A549 (cell line): ENCODE data around the gene MUCL3. TPM values are rescaled to one million over a fixed set of nuclear protein-coding genes. Genes with fewer than 3 reads are reported as not detected.
A peak's percentile ranks its signal among the peaks of the same experiment; 100 is the strongest.

Experiments used
- ATAC-seq, 2 experiments: fragments of 200-7000 bp in 1 of 2; fragments of >200 bp in 1 of 2; cut with Nextera tagmentation in 1 of 2; cut with Tn5 transposase in 1 of 2; 3 replicates each; pipeline versions ENCODE4 v1.8.0 to v1.9.1; 2018 to 2020; ENCODE audit warnings: mild to moderate bottlenecking in 1 of 2, moderate library complexity in 1 of 2
- CTCF ChIA-PET: fragments of 300-600 bp; sonication (Branson Sonifier 250); formaldehyde crosslinking; extraction: SDS; loops from one replicate; lab custom pipeline; 2021; ENCODE audit warnings: antibody characterized with exemption, inconsistent platforms; lab: Yijun Ruan, JAX
- POLR2A ChIA-PET: fragments of 350-600 bp; formaldehyde crosslinking; extraction: SDS; loops from one replicate; lab custom pipeline; 2021; ENCODE audit warnings: antibody characterized with exemption, inconsistent platforms; lab: Yijun Ruan, JAX
- DNase-seq, 2 experiments: peaks; one replicate each; pipeline versions ENCODE4 v3.0.0 to v3.0.0-alpha.2; 2011 to 2016; ENCODE audit warnings: low read depth in 1 of 2, low spot score in 1 of 2
- FAIRE-seq: peaks from 2 replicates; lab custom pipeline; 2011; peaks lifted over from hg19 to GRCh38; lab: Jason Lieb, UNC
- H3K27ac ChIP-seq, 2 experiments: fragments of >200 bp; sonication (Bioruptor Twin); formaldehyde crosslinking; 3 replicates each; pipeline ENCODE4 v1.5.1; 2016 to 2017
- H3K4me1 ChIP-seq: fragments of >200 bp; sonication (Bioruptor Twin); formaldehyde crosslinking; 3 replicates; pipeline ENCODE4 v1.6.1; 2016
- H3K4me2 ChIP-seq: fragments of >200 bp; sonication (Bioruptor Twin); formaldehyde crosslinking; 3 replicates; pipeline ENCODE4 v1.6.1; 2016
- H3K4me3 ChIP-seq: fragments of >200 bp; sonication (Bioruptor Twin); formaldehyde crosslinking; 3 replicates; pipeline ENCODE4 v1.5.1; 2016
- H3K9me3 ChIP-seq: fragments of >200 bp; sonication (Bioruptor Twin); formaldehyde crosslinking; 3 replicates; pipeline ENCODE4 v1.6.1; 2016
- BCL3 ChIP-seq: fragments of >200 bp; sonication (Bioruptor Twin); formaldehyde crosslinking; IDR thresholded peaks from 3 replicates; pipeline ENCODE4 v1.6.1; 2016
- BHLHE40 ChIP-seq: IDR thresholded peaks from 2 replicates; pipeline ENCODE4 v1.6.1; 2012; ENCODE audit warnings: low read depth, low read length, inconsistent platforms
- CEBPB ChIP-seq, 2 experiments: fragments of >200 bp in 1 of 2; sonication (Bioruptor Twin) in 1 of 2; formaldehyde crosslinking in 1 of 2; IDR thresholded peaks; 2 replicates each; pipeline ENCODE4 v1.6.1; 2012 to 2016
- CHD2 ChIP-seq: fragments of 150-350 bp; IDR thresholded peaks from 2 replicates; pipeline ENCODE4 v1.6.1; 2014; ENCODE audit warnings: low read length; ENCODE audit not compliant: partially characterized antibody
- EHF ChIP-seq: fragments of 250-450 bp; sonication (Bioruptor Pico); IDR thresholded peaks from 2 replicates; pipeline ENCODE4 v1.5.0; 2020; ENCODE audit warnings: mild to moderate bottlenecking
- EP300 ChIP-seq, 2 experiments: fragments of >200 bp; sonication (Bioruptor Twin); formaldehyde crosslinking; IDR thresholded peaks; 2 replicates in 1 of 2; 3 replicates in 1 of 2; pipeline ENCODE4 v1.6.1; 2016 to 2017
- FOXS1 ChIP-seq: fragments of 250-450 bp; sonication (Bioruptor Pico); IDR thresholded peaks from 2 replicates; pipeline ENCODE4 v1.5.0; 2020; ENCODE audit warnings: mild to moderate bottlenecking, moderate library complexity
- HEYL ChIP-seq: fragments of 250-450 bp; sonication (Bioruptor Pico); IDR thresholded peaks from 2 replicates; pipeline ENCODE4 v1.8.0; 2021; ENCODE audit warnings: mild to moderate bottlenecking, moderate library complexity
- HOXB13 ChIP-seq: fragments of 250-450 bp; sonication (Bioruptor Pico); IDR thresholded peaks from 2 replicates; pipeline ENCODE4 v1.5.0; 2020; ENCODE audit warnings: low read depth, mild to moderate bottlenecking, moderate library complexity
- JUN ChIP-seq, 2 experiments: fragments of >200 bp; sonication (Bioruptor Twin); formaldehyde crosslinking; IDR thresholded peaks; 2 replicates in 1 of 2; 3 replicates in 1 of 2; pipeline ENCODE4 v1.6.1; 2016 to 2017
- JUNB ChIP-seq: fragments of >200 bp; sonication (Bioruptor Twin); formaldehyde crosslinking; IDR thresholded peaks from 2 replicates; pipeline ENCODE4 v1.6.1; 2016
- KDM5A ChIP-seq: fragments of 200-600 bp; sonication (generic); IDR thresholded peaks from 2 replicates; pipeline ENCODE4 v1.6.1; 2016; ENCODE audit warnings: antibody characterized with exemption, mild to moderate bottlenecking
- MAZ ChIP-seq: fragments of 150-350 bp; IDR thresholded peaks from 2 replicates; pipeline ENCODE4 v1.6.1; 2014; ENCODE audit warnings: antibody characterized with exemption, low read depth, low read length, borderline replicate concordance
- NR3C1 ChIP-seq: fragments of >200 bp; sonication (Bioruptor Twin); formaldehyde crosslinking; IDR thresholded peaks from 3 replicates; pipeline ENCODE4 v1.6.1; 2017
- PBX3 ChIP-seq: IDR thresholded peaks from 2 replicates; pipeline ENCODE4 v1.6.1; 2012
- PHF8 ChIP-seq: fragments of 200-600 bp; sonication (generic); IDR thresholded peaks from 2 replicates; pipeline ENCODE4 v1.6.1; 2016; ENCODE audit warnings: low read depth, mild to moderate bottlenecking, antibody characterized with exemption, moderate library complexity, borderline replicate concordance
- POLR2AphosphoS2 ChIP-seq: conservative IDR thresholded peaks from 2 replicates; pipeline ENCODE4 v1.6.1; 2012; ENCODE audit warnings: low read length, improper control_type of control experiment, inconsistent platforms
- RARB ChIP-seq: fragments of 250-450 bp; sonication (Bioruptor Pico); IDR thresholded peaks from 2 replicates; pipeline ENCODE4 v1.8.0; 2021; ENCODE audit warnings: mild to moderate bottlenecking, moderate library complexity
- RCOR1 ChIP-seq: fragments of 150-350 bp; IDR thresholded peaks from 2 replicates; pipeline ENCODE4 v1.6.1; 2014; ENCODE audit warnings: antibody characterized with exemption, low read length, low read depth
- SMC3 ChIP-seq: fragments of >200 bp; sonication (Bioruptor Twin); formaldehyde crosslinking; IDR thresholded peaks from 3 replicates; pipeline ENCODE4 v1.6.1; 2018; ENCODE audit warnings: inconsistent platforms
- SREBF2 ChIP-seq: fragments of 450-650 bp; IDR thresholded peaks from 2 replicates; pipeline ENCODE4 v1.6.1; 2014; ENCODE audit warnings: mild to moderate bottlenecking, moderate library complexity
- TFCP2L1 ChIP-seq: fragments of 250-450 bp; sonication (Bioruptor Pico); IDR thresholded peaks from 2 replicates; pipeline ENCODE4 v1.5.0; 2021; ENCODE audit warnings: mild to moderate bottlenecking
- TP53 ChIP-seq: fragments of 250-450 bp; sonication (Bioruptor Pico); IDR thresholded peaks from 2 replicates; pipeline ENCODE4 v1.5.0; 2021; ENCODE audit warnings: mild to moderate bottlenecking, moderate library complexity
- WGBS: methylation state at CpG from one replicate; pipeline ENCODE4 v1.1.6; 2017; ENCODE audit errors: missing lambda C conversion rate; 5-methylcytosine and 5-hydroxymethylcytosine counted together
- polyA plus RNA-seq, 4 experiments: library from polyadenylated mRNA; depleted of rRNA in 3 of 4; stranded (reverse); fragments of >200 nt; fragmentation: RNase III in 1 of 4; extraction: RNeasy Plus Mini Kit Qiagen cat#74134 plus additional on column Dnase treatment in 1 of 4; gene quantifications; 2 replicates in 3 of 4; 3 replicates in 1 of 4; pipeline ENCODE4 v1.2.3, GENCODE V29; 2011 to 2017
- TF ChIP-seq, protein P1 (sequence below): fragments of 450-650 bp; IDR thresholded peaks from 2 replicates; pipeline ENCODE4 v1.6.1; 2014; ENCODE audit warnings: antibody characterized with exemption
- TF ChIP-seq, protein P2 (sequence below): fragments of 250-450 bp; sonication (Bioruptor Pico); IDR thresholded peaks from 2 replicates; pipeline ENCODE4 v1.5.0; 2020; ENCODE audit warnings: low read depth, mild to moderate bottlenecking, moderate library complexity
- TF ChIP-seq, protein P3 (sequence below): fragments of 250-450 bp; sonication (Bioruptor Pico); IDR thresholded peaks from 2 replicates; pipeline ENCODE4 v1.5.0; 2021; ENCODE audit warnings: mild to moderate bottlenecking, moderate library complexity, borderline replicate concordance
- TF ChIP-seq, protein P4 (sequence below): fragments of >200 bp; sonication (Bioruptor Twin); formaldehyde crosslinking; IDR thresholded peaks from 3 replicates; pipeline ENCODE4 v1.5.1; 2016

Gene MUCL3
- polyA plus RNA-seq, 2 of the 4 experiments (the other 2 are of a cell fraction): 0.01 to 0.03 TPM

- Histone ChIP-seq H3K4me1 (no peaks in the 10 kb centered on the region), H3K9me3 (no peaks in the 10 kb centered on the region), H3K4me2 (no peak overlapping the region), H3K27ac (0 out of 6 replicates have a peak overlapping the region, but pooled peaks of 1 of the 2 experiments have one; percentile 7), H3K4me3 (no peak overlapping the region)
- ATAC-seq (0 out of 6 replicates have a peak, but pooled peaks of 1 of the 2 experiments have one; percentile 43), DNase-seq (no peak), FAIRE-seq (no peak)
- ChIA-PET POLR2A (no interaction called here), CTCF (interaction anchor here (1.5 kb wide), 1 partner anchor 12 kb away, joined by 5 read pairs; no protein-coding TSS in a partner anchor)
- 53% methylated on average over 9 of the region's 9 CpGs for WGBS
- TF ChIP-seq, protein P1, sequence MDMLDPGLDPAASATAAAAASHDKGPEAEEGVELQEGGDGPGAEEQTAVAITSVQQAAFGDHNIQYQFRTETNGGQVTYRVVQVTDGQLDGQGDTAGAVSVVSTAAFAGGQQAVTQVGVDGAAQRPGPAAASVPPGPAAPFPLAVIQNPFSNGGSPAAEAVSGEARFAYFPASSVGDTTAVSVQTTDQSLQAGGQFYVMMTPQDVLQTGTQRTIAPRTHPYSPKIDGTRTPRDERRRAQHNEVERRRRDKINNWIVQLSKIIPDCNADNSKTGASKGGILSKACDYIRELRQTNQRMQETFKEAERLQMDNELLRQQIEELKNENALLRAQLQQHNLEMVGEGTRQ: no peak
- TF ChIP-seq CEBPB (IDR thresholded peaks at IDR 0.05) (no peak), HEYL (CRISPR knock-in tag) (no peak), POLR2AphosphoS2 (no peak), HOXB13 (CRISPR knock-in tag) (no peak), BCL3 (no peak), SMC3 (no peak), PHF8 (no peak), PBX3 (no peak), RARB (CRISPR knock-in tag) (no peak), TFCP2L1 (CRISPR knock-in tag) (no peak), MAZ (no peak), JUN (IDR thresholded peaks at IDR 0.05) (no peak), JUNB (no peak)
- TF ChIP-seq, protein P2, sequence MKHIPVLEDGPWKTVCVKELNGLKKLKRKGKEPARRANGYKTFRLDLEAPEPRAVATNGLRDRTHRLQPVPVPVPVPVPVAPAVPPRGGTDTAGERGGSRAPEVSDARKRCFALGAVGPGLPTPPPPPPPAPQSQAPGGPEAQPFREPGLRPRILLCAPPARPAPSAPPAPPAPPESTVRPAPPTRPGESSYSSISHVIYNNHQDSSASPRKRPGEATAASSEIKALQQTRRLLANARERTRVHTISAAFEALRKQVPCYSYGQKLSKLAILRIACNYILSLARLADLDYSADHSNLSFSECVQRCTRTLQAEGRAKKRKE: no peak
Measured at GRCh38 chr6:30954631-30955366, 14.0 kb downstream of the MUCL3 start.

- WGBS: 86% methylated on average over 27 of the region's 46 CpGs
- FAIRE-seq (no peak), DNase-seq (no peak), ATAC-seq (no peak)
- Histone ChIP-seq H3K27ac (no peak overlapping the region), H3K4me3 (no peak overlapping the region), H3K4me2 (no peak overlapping the region), H3K4me1 (no peaks in the 10 kb centered on the region), H3K9me3 (no peaks in the 10 kb centered on the region)
- POLR2A ChIA-PET: no interaction called here
- no peak for TF ChIP-seq EP300 (IDR thresholded peaks at IDR 0.05)
- no peak for TF ChIP-seq FOXS1 (CRISPR knock-in tag)
- no peak for TF ChIP-seq SMC3
- TF ChIP-seq, protein P2: no peak
- no peak for TF ChIP-seq HEYL (CRISPR knock-in tag)
- TF ChIP-seq CHD2: no peak
- TF ChIP-seq RCOR1: no peak
- no peak for TF ChIP-seq TFCP2L1 (CRISPR knock-in tag)
- TF ChIP-seq TP53 (CRISPR knock-in tag): no peak
- TF ChIP-seq, protein P3, sequence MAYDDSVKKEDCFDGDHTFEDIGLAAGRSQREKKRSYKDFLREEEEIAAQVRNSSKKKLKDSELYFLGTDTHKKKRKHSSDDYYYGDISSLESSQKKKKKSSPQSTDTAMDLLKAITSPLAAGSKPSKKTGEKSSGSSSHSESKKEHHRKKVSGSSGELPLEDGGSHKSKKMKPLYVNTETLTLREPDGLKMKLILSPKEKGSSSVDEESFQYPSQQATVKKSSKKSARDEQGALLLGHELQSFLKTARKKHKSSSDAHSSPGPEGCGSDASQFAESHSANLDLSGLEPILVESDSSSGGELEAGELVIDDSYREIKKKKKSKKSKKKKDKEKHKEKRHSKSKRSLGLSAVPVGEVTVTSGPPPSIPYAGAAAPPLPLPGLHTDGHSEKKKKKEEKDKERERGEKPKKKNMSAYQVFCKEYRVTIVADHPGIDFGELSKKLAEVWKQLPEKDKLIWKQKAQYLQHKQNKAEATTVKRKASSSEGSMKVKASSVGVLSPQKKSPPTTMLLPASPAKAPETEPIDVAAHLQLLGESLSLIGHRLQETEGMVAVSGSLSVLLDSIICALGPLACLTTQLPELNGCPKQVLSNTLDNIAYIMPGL: no peak
- TF ChIP-seq SREBF2: no peak
- TF ChIP-seq EHF: no peak
- no peak for TF ChIP-seq HOXB13 (CRISPR knock-in tag)
- TF ChIP-seq KDM5A: no peak
- TF ChIP-seq JUN (IDR thresholded peaks at IDR 0.05): no peak
- TF ChIP-seq NR3C1: no peak
- TF ChIP-seq, protein P4, sequence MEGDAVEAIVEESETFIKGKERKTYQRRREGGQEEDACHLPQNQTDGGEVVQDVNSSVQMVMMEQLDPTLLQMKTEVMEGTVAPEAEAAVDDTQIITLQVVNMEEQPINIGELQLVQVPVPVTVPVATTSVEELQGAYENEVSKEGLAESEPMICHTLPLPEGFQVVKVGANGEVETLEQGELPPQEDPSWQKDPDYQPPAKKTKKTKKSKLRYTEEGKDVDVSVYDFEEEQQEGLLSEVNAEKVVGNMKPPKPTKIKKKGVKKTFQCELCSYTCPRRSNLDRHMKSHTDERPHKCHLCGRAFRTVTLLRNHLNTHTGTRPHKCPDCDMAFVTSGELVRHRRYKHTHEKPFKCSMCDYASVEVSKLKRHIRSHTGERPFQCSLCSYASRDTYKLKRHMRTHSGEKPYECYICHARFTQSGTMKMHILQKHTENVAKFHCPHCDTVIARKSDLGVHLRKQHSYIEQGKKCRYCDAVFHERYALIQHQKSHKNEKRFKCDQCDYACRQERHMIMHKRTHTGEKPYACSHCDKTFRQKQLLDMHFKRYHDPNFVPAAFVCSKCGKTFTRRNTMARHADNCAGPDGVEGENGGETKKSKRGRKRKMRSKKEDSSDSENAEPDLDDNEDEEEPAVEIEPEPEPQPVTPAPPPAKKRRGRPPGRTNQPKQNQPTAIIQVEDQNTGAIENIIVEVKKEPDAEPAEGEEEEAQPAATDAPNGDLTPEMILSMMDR: no peak
- no peak for TF ChIP-seq BHLHE40
- CTCF ChIA-PET: interaction anchor here (1.3 to 1.5 kb wide), 2 partner anchors 13 to 20 kb away, joined by 4 to 5 read pairs; no protein-coding TSS in a partner anchor
Measured at GRCh38 chr6:30955367-30956042, 14.7 kb downstream of the MUCL3 start.
